T-helper 17 cell (primary cell): ENCODE results near the gene YARS1. TPM values are rescaled to one million over a fixed set of nuclear protein-coding genes. Genes with fewer than 3 reads are reported as not detected.

Experiments used
- ATAC-seq: fragments of 150-1000 bp; cut with Tn5 transposase; 2 replicates; pipeline ENCODE4 v1.10.0; 2021; ENCODE audit warnings: mild to moderate bottlenecking, moderate library complexity
- DNase-seq, 3 donors: peaks; one replicate each; pipeline versions ENCODE4 v3.0.0 to v3.0.0-alpha.2; 2020 to 2021
- H3K9me3 ChIP-seq: one replicate; pipeline ENCODE4 v1.7.0; 2013; ENCODE audit warnings: low read length, mild to moderate bottlenecking; ENCODE audit not compliant: control insufficient read depth, poor library complexity, severe bottlenecking
- H3K27ac Mint-ChIP-seq: one replicate; pipeline ENCODE4 v1.8.0; 2022; ENCODE audit warnings: mild to moderate bottlenecking, moderate library complexity, mixed read lengths
- H3K27me3 Mint-ChIP-seq: one replicate; pipeline ENCODE4 v1.8.0; 2022; ENCODE audit warnings: mixed read lengths
- H3K36me3 Mint-ChIP-seq: one replicate; pipeline ENCODE4 v1.8.0; 2022; ENCODE audit warnings: low read depth, mixed read lengths
- H3K4me1 Mint-ChIP-seq: one replicate; pipeline ENCODE4 v1.8.0; 2022; ENCODE audit warnings: mild to moderate bottlenecking, mixed read lengths
- H3K4me3 Mint-ChIP-seq: one replicate; pipeline ENCODE4 v1.8.0; 2022; ENCODE audit warnings: mild to moderate bottlenecking, moderate library complexity, mixed read lengths
- total RNA-seq, 4 donors: library from RNA in 2 of 4; stranded (reverse) in 2 of 4; gene quantifications; one replicate each; pipeline ENCODE4 v1.2.3 and lab custom pipeline; 2022 to 2026

YARS1 gene
- total RNA-seq, 2 donors from 2014 or later = 70.9 to 88.1 TPM

DNA sequence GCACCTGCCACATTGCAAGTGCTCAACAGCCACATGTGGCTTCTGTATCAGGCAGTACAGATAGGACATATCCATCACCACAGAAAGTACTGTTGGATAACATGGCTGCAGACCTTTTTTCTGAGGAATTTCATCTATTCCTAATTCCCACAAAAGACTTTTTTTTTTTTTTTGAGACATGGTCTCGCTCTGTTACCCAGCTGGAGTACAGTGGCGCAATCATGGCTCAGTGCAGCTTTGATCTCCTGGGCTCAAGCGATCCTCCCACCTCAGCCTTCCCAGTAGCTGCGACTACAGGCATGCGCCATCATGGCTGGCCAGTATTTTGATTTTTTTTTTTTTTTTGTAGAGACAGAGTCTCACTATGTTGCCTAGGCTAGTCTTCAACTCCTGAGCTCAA is 33.3 kb downstream of the YARS1 start:
- Mint-ChIP-seq H3K36me3 (peaks cover 5% of the 10 kb centered on the region), H3K4me1 (peaks cover 3% of the 10 kb centered on the region), H3K27me3 (no peaks in the 10 kb centered on the region), H3K4me3 (no peak overlapping the region), H3K27ac (no peak overlapping the region)
- DNase-seq = no peak
- ATAC-seq = no peak
- H3K9me3 ChIP-seq = no peaks in the 10 kb centered on the region

DNA sequence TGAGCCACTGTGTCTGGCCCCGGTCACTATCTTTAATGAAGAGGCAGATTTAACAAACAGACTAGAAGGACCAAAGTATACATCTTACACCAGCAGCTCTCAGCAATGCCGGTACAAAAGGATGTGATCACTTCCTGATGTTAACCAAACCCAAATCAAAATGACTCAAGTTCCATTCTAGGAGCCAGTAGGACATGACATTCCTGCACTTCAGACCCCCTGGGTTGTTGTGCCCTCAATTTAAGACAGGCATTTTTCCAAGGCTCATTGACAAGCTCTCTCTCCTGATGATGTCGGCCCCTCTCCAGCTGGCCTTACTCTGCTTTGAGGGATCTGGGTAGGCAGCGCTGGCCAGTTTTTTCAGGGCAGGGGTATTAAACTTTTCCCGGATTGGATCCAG is 35.1 kb downstream of the YARS1 start:
- Mint-ChIP-seq H3K27me3 (no peaks in the 10 kb centered on the region), H3K4me1 (peaks cover 3% of the 10 kb centered on the region), H3K27ac (no peak overlapping the region), H3K4me3 (no peak overlapping the region), H3K36me3 (peaks cover 5% of the 10 kb centered on the region)
- no peak for ATAC-seq
- H3K9me3 ChIP-seq = no peaks in the 10 kb centered on the region
- DNase-seq = no peak

DNA sequence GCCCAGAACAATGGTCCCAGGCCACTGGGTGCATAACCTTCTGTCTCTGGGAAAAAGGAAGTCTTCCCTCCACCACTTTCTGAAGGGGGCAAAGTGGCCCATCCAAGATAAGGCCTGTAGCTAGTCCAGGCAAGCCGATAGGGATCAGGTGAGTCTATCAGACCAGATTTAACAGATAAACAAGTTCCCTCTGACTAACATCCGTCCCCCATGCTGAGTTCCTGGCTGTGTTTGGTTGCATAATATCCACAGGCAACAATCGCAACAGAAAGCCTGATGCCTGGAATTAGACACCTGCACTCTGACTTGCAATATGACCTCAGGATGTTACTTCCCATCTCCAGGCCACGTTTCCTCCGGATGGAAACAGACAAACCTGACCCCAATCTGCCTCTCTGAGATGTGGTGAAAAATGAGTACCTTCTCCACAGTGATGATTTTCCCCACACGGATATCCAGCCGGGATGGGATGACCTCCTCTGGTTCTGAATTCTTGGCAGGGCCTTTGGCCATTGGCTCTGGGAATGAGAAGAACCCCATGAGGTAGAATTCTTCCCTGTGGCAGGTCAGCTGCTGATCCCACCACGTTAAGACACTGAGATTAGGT is 36.4 kb downstream of the YARS1 start:
- H3K9me3 ChIP-seq = no peaks in the 10 kb centered on the region
- H3K4me1 Mint-ChIP-seq = peaks cover 3% of the 10 kb centered on the region
- peaks cover 5% of the 10 kb centered on the region for H3K36me3 Mint-ChIP-seq
- H3K4me3 Mint-ChIP-seq = no peak overlapping the region
- H3K27me3 Mint-ChIP-seq = no peaks in the 10 kb centered on the region
- ATAC-seq (no peak), DNase-seq (no peak)
- no peak overlapping the region for H3K27ac Mint-ChIP-seq

DNA sequence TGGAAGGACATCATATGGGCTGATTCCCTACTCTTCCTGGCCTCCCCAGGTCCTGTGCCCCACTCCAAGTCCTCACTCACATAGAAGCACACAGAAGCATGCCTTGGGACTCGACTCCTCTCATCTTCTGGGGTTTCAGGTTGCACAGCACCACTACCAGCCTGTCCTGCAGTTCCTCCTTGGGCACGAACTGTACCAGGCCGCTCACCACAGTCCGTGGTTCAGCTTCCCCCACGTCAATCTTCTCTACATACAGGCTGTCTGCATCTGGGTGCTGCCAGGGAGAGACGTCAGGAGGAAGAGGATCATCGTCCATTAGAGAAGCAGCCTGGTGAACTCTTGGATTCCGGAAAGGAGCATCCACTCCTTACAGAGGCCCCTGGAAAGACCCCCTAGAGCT is 37.2 kb downstream of the YARS1 start:
- H3K4me3 Mint-ChIP-seq = no peak overlapping the region
- peaks cover 5% of the 10 kb centered on the region for H3K36me3 Mint-ChIP-seq
- ATAC-seq (no peak), DNase-seq (no peak)
- H3K27me3 Mint-ChIP-seq = no peaks in the 10 kb centered on the region
- H3K4me1 Mint-ChIP-seq = peaks cover 3% of the 10 kb centered on the region
- H3K27ac Mint-ChIP-seq = no peak overlapping the region
- no peaks in the 10 kb centered on the region for H3K9me3 ChIP-seq

DNA sequence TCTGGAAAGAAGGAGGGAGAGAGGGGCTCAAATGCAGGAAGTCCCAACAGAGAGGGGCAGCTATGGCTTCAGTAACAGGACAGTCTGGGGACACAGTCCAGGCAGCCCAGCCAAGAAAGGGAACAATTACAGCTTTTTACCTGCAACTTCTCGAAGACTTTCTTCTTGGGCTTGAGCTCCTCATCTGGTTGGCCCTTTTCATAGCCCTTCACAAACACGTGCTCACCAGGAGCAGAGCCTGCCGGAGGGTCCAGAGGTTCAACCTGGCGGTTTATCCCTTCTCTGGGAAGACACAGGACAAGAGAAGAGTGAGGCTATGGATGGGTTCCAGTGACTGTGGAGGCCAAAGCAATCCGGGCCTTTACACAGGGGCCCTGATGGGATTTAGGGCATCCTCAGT is 37.9 kb downstream of the YARS1 start:
- H3K4me3 Mint-ChIP-seq = no peak overlapping the region
- no peaks in the 10 kb centered on the region for H3K9me3 ChIP-seq
- H3K27ac Mint-ChIP-seq = no peak overlapping the region
- no peaks in the 10 kb centered on the region for H3K27me3 Mint-ChIP-seq
- peaks cover 2% of the 10 kb centered on the region for H3K4me1 Mint-ChIP-seq
- no peak for DNase-seq
- peaks cover under 1% of the 10 kb centered on the region for H3K36me3 Mint-ChIP-seq
- ATAC-seq = no peak

DNA sequence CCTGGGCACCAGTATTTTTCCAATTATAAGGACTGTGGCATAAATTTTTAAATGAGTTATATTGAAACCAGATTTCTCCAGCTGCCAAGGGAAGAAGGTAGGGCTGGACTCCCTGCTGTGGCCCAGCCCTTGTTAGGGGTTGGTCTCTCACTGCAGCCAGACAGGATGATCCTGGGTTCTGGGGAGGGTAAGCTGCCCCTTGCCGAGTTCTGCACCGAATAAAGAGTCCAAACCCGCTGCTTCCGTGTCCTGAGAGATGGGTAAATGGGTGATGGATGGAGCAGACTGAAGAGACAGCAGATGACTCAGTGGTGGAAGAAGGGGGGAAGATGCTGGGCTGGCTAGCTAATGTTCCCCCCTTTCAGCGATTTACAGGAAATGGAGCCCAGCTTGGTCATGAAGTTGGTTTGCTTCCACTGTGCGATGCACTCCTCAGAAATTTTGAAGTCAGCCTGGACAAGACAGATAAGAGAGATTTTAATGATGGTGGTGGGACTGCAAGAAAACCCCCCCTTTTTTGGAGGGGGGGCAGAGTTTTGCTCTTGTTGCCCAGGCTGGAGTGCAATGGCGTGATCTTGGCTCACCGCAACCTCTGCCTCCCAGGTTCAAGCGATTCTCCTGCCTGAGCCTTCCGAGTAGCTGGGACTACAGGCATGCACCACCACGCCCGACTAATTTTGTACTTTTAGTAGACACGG is 41.4 kb downstream of the YARS1 start:
- Mint-ChIP-seq H3K36me3 (no peaks in the 10 kb centered on the region), H3K4me3 (no peak overlapping the region), H3K27ac (peak overlapping the region; percentile 19), H3K4me1 (peaks cover 9% of the 10 kb centered on the region), H3K27me3 (no peaks in the 10 kb centered on the region)
- DNase-seq (no peak), ATAC-seq (no peak)
- no peaks in the 10 kb centered on the region for H3K9me3 ChIP-seq

DNA sequence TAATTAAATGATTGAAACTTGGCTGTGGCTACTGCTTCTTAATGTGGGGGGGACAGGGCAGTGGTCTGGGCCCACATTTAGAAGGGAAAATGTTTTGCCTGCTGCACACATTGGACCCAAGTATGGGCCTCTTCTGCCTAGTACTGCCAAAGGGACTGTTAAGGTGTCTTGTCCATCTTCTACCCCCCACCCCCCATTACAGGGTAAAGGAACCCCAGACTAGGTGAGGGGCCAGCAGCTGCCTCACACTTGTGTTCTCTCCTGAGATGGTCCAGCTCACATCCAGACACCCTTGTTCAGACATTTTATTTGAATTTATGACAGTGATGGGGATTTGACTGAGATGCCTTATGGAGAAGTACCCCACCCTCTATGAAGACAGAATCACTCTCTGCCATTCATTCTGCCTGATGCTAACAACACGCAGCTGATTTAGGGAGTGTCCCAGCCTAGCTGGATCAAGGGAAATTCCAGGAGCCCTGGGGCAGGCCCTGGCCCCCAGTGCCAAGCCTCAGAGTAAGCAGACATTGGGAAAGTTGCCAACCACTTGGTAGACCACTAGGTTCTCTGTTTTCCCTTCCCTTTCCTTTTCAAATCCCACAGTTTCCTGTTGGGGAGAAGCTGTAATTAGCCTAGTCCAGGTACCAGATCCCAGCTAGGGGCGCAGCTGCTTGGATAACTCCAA is 42.1 kb downstream of the YARS1 start:
- Mint-ChIP-seq H3K4me1 (peaks cover 9% of the 10 kb centered on the region), H3K27ac (peak overlapping the region; percentile 19), H3K36me3 (no peaks in the 10 kb centered on the region), H3K27me3 (no peaks in the 10 kb centered on the region), H3K4me3 (no peak overlapping the region)
- no peaks in the 10 kb centered on the region for H3K9me3 ChIP-seq
- DNase-seq (no peak), ATAC-seq (no peak)

DNA sequence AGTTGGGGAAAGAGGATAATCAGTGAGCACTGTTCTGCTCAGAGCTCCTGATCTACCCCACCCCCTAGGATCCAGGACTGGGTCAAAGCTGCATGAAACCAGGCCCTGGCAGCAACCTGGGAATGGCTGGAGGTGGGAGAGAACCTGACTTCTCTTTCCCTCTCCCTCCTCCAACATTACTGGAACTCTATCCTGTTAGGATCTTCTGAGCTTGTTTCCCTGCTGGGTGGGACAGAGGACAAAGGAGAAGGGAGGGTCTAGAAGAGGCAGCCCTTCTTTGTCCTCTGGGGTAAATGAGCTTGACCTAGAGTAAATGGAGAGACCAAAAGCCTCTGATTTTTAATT is 42.7 kb downstream of the YARS1 start:
- DNase-seq = no peak
- Mint-ChIP-seq H3K36me3 (no peaks in the 10 kb centered on the region), H3K27ac (peak overlapping the region; percentile 57)

DNA sequence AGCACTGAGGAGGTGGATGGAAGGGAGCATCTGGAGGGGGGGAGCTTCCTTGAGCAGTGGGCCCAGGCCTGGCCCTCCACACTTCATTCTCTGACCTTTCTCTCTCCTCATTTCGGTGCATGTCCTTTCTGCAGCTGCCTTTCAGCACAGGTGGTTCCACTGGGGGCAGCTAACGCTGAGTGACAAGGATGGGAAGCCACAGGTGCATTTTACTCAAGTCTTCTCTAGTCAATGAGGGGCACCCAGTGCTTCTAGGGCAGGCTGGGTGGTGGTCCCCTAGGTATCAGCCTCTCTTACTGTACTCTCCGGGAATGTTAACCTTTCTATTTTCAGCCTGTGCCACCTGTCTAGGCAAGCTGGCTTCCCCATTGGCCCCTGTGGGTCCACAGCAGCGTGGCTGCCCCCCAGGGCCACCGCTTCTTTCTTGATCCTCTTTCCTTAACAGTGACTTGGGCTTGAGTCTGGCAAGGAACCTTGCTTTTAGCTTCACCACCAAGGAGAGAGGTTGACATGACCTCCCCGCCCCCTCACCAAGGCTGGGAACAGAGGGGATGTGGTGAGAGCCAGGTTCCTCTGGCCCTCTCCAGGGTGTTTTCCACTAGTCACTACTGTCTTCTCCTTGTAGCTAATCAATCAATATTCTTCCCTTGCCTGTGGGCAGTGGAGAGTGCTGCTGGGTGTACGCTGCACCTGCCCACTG is 43.2 kb downstream of the YARS1 start:
- DNase-seq = no peak
- H3K27me3 Mint-ChIP-seq = no peaks in the 10 kb centered on the region
- no peak overlapping the region for H3K4me3 Mint-ChIP-seq
- peaks cover 9% of the 10 kb centered on the region for H3K4me1 Mint-ChIP-seq
- no peaks in the 10 kb centered on the region for H3K9me3 ChIP-seq
- no peaks in the 10 kb centered on the region for H3K36me3 Mint-ChIP-seq
- no peak for ATAC-seq
- peak overlapping the region; percentile 57 for H3K27ac Mint-ChIP-seq

More for the DNA sequence above, 42.7 kb downstream of the YARS1 start:
- Mint-ChIP-seq H3K27me3 (no peaks in the 10 kb centered on the region), H3K4me3 (no peak overlapping the region), H3K4me1 (peaks cover 9% of the 10 kb centered on the region)
- ATAC-seq = no peak
- no peaks in the 10 kb centered on the region for H3K9me3 ChIP-seq

DNA sequence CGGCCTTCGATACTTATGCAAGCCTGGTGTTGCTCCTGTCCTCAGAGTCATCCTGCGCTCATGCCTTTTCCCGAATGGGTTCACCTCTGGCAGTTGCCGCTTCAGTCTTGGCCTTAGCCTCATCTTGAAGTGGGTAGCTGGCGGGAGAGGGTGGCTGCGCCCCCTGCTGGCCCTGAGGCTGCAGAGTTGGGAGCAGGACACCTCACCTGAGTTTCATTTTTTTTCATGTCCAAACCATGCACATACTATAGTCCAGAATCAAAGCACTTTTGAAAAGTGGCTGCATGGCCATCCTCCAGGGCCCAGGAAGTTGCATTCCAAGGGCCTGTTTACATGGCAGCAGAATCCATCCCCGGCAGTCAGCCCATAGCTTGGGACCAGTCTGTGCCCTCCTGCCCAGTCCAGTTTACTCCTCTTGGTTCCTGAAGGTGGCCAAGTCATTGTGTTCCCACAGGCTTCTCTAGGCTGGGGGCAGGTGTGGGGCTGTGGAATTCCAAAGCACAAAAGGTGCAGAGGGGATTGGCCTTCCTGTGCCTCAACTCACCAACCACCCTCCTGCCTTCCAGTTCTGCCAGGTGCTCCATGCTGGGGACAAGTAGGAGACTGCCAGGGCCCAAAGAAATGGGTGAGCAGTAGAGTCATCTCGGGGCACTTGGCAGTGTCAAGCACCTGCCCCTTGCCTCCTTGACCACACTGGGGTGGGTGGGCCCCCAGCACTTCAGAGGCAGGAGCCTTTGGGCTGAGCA is 44.0 kb downstream of the YARS1 start:
- no peaks in the 10 kb centered on the region for H3K9me3 ChIP-seq
- H3K27me3 Mint-ChIP-seq = no peaks in the 10 kb centered on the region
- no peak overlapping the region for H3K4me3 Mint-ChIP-seq
- H3K4me1 Mint-ChIP-seq = peaks cover 9% of the 10 kb centered on the region
- ATAC-seq = peak; percentile 84
- H3K27ac Mint-ChIP-seq = peak overlapping the region; percentile 29
- DNase-seq = peak; percentile 54 to 65 (median 57)
- no peaks in the 10 kb centered on the region for H3K36me3 Mint-ChIP-seq

DNA sequence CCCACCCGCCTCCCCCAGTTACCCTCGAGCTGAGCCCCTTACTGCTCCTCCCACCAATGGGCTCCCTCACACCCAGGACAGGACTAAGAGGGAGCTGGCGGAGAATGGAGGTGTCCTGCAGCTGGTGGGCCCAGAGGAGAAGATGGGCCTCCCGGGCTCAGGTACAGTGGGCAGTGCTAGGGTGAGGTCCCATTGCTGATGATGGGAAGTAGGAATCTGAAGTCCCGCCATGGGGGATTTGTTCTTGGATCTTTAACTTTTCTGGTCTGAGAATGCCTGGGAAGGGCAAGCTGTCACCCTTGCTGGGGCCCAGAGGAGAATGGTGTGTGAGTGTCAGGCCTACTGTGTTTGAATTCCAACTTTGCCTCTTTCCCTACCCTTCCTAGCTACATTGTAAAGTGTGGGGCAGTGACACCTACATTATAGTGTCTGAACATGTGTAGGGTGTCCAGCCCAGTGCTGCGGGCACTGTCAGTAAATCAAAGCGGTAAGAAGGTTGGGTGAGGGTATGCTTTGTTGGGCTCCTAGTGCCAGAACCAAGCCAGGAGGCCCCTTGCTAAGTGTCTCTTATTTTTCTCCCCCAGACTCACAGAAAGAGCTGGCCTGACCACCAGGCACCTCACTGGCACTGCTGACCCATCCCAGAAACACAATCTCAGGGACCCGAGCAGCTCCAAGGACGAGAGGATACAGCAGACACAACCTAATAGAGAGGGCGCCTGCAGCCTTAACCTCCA is 44.7 kb downstream of the YARS1 start:
- no peak for ATAC-seq
- H3K27me3 Mint-ChIP-seq = no peaks in the 10 kb centered on the region
- no peak overlapping the region for H3K4me3 Mint-ChIP-seq
- peaks cover 9% of the 10 kb centered on the region for H3K4me1 Mint-ChIP-seq
- H3K27ac Mint-ChIP-seq = peak overlapping the region; percentile 29
- no peak for DNase-seq
- H3K36me3 Mint-ChIP-seq = no peaks in the 10 kb centered on the region
- H3K9me3 ChIP-seq = no peaks in the 10 kb centered on the region

DNA sequence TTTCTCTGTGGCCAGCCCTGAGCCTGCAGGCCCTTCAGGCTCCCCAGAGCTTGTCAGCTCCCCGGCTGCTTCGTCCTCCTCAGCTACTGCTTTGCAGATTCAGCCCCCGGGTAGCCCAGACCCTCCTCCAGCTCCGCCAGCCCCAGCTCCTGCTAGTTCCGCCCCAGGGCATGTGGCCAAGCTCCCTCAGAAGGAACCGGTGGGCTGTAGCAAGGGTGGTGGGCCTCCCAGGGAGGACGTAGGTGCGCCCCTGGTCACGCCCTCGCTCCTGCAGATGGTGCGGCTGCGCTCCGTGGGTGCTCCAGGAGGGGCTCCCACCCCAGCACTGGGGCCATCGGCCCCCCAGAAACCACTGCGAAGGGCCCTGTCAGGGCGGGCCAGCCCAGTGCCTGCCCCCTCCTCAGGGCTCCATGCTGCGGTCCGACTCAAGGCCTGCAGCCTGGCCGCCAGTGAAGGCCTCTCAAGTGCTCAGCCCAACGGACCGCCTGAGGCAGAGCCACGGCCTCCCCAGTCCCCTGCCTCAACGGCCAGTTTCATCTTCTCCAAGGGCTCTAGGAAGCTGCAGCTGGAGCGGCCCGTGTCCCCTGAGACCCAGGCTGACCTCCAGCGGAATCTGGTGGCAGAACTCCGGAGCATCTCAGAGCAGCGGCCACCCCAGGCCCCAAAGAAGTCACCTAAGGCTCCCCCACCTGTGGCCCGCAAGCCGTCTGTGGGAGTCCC is 45.4 kb downstream of the YARS1 start:
- Mint-ChIP-seq H3K27ac (peak overlapping the region; percentile 29), H3K4me3 (no peak overlapping the region), H3K36me3 (no peaks in the 10 kb centered on the region), H3K27me3 (no peaks in the 10 kb centered on the region), H3K4me1 (peaks cover 12% of the 10 kb centered on the region)
- ATAC-seq = no peak
- DNase-seq = no peak
- no peaks in the 10 kb centered on the region for H3K9me3 ChIP-seq
